D341Med (cell line): Measurements from ENCODE around the gene CCDC3.

Source experiments
- DNase-seq: peaks from one replicate; pipeline ENCODE4 v3.0.0; 2012; ENCODE audit warnings: low spot score

CCDC3 gene

GRCh38 chr10:12961416-12962205, 39.9 kb downstream of the CCDC3 start:
- DNase-seq, result no peak

- no peak for DNase-seq
These were observed 40.6 kb downstream of the CCDC3 start for GRCh38 chr10:12960941-12961340.

- no peak for DNase-seq
These were observed 41.1 kb downstream of the CCDC3 start for GRCh38 chr10:12960334-12960898.

GRCh38 chr10:12958546-12959110, 42.9 kb downstream of the CCDC3 start:
- no peak for DNase-seq

GRCh38 chr10:12957081-12957480, 44.4 kb downstream of the CCDC3 start:
- no peak for DNase-seq

GRCh38 chr10:12954866-12955265, 46.6 kb downstream of the CCDC3 start:
- no peak for DNase-seq

- DNase-seq, result no peak
These were observed 50.9 kb downstream of the CCDC3 start for GRCh38 chr10:12950583-12951128.

GRCh38 chr10:12949248-12949647, 52.3 kb downstream of the CCDC3 start:
- no peak for DNase-seq

GRCh38 chr10:12947741-12948140, 53.8 kb downstream of the CCDC3 start:
- no peak for DNase-seq

- no peak for DNase-seq
These were observed 55.1 kb downstream of the CCDC3 start for GRCh38 chr10:12946372-12946771.

- DNase-seq, result no peak
These were observed 55.7 kb downstream of the CCDC3 start for GRCh38 chr10:12945690-12946359.

GRCh38 chr10:12944931-12945330, 56.6 kb downstream of the CCDC3 start:
- no peak for DNase-seq

GRCh38 chr10:12943425-12943824, 58.1 kb downstream of the CCDC3 start:
- DNase-seq, result no peak

- DNase-seq, result no peak
These were observed 59.5 kb downstream of the CCDC3 start for GRCh38 chr10:12941966-12942365.

GRCh38 chr10:12940791-12941190, 60.7 kb downstream of the CCDC3 start:
- no peak for DNase-seq

- no peak for DNase-seq
These were observed 63.2 kb downstream of the CCDC3 start for GRCh38 chr10:12938271-12938670.

- no peak for DNase-seq
These were observed 64.0 kb downstream of the CCDC3 start for GRCh38 chr10:12937527-12937926.

GRCh38 chr10:12934777-12935176, 66.7 kb downstream of the CCDC3 start:
- DNase-seq, result no peak

GRCh38 chr10:12929381-12929780, 72.1 kb downstream of the CCDC3 start:
- DNase-seq, result no peak

- DNase-seq, result no peak
These were observed 72.9 kb downstream of the CCDC3 start for GRCh38 chr10:12928571-12928970.

- DNase-seq, result no peak
These were observed 73.6 kb downstream of the CCDC3 start for GRCh38 chr10:12927896-12928295.

GRCh38 chr10:12925845-12926244, 75.7 kb downstream of the CCDC3 start:
- no peak for DNase-seq

- no peak for DNase-seq
These were observed 76.6 kb downstream of the CCDC3 start for GRCh38 chr10:12924911-12925310.
